NB4 (cell line): Measurements from ENCODE around the gene ALKBH2.

Experiments
- MYC ChIP-seq: IDR thresholded peaks from 2 replicates; pipeline ENCODE4 v1.6.1; 2011; ENCODE audit warnings: low read depth, low read length
- POLR2A ChIP-seq: IDR thresholded peaks from 2 replicates; pipeline ENCODE4 v1.6.1; 2011; ENCODE audit warnings: mild to moderate bottlenecking; ENCODE audit not compliant: insufficient read length; ENCODE audit errors: extremely low read depth
- TF ChIP-seq, protein P1 (sequence below): IDR thresholded peaks from one replicate; pipeline ENCODE4 v1.5.1; 2012; ENCODE audit warnings: low read depth, low read length
- TF ChIP-seq, protein P2 (sequence below): IDR thresholded peaks from 2 replicates; pipeline ENCODE4 v1.6.1; 2011; ENCODE audit warnings: low read depth, low read length

DNA sequence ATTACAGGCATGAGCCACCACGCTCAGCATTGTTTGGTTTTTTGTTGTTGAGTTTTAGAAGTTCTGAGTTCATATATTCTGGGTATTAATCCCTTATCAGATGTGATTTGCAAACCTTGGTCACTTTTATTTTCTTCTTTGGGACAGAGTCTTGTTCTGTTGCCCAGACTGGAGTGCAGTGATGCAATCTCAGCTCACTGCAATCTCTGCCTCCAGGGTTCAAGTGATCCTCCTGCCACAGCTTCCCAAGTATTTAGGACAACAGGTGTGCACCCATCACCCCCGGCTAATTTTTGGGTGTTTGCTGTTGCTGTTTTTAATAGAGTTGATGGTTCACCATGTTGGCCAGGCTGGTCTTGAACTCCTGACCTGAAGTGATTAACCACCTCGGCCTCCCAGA is 29.1 kb downstream of the ALKBH2 start:
- TF ChIP-seq POLR2A, result no peak
- TF ChIP-seq, protein P1, sequence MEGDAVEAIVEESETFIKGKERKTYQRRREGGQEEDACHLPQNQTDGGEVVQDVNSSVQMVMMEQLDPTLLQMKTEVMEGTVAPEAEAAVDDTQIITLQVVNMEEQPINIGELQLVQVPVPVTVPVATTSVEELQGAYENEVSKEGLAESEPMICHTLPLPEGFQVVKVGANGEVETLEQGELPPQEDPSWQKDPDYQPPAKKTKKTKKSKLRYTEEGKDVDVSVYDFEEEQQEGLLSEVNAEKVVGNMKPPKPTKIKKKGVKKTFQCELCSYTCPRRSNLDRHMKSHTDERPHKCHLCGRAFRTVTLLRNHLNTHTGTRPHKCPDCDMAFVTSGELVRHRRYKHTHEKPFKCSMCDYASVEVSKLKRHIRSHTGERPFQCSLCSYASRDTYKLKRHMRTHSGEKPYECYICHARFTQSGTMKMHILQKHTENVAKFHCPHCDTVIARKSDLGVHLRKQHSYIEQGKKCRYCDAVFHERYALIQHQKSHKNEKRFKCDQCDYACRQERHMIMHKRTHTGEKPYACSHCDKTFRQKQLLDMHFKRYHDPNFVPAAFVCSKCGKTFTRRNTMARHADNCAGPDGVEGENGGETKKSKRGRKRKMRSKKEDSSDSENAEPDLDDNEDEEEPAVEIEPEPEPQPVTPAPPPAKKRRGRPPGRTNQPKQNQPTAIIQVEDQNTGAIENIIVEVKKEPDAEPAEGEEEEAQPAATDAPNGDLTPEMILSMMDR, result no peak
- TF ChIP-seq, protein P2, sequence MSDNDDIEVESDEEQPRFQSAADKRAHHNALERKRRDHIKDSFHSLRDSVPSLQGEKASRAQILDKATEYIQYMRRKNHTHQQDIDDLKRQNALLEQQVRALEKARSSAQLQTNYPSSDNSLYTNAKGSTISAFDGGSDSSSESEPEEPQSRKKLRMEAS, result no peak
- TF ChIP-seq MYC, result no peak
